Vagina (tissue), 2 donors: Measurements from ENCODE around the gene FAM216B. TPM values are rescaled to one million over a fixed set of nuclear protein-coding genes. Genes with fewer than 3 reads are reported as not detected.

ENCODE experiments used
- DNase-seq, 2 donors: peaks; one replicate each; pipeline ENCODE4 v3.0.0-alpha.2; 2017; ENCODE audit errors: extremely low spot score in 2 of 2
- H3K27ac ChIP-seq: fragments of 200-600 bp; sonication (generic); one replicate; pipeline ENCODE4 v1.5.1; 2019
- H3K27me3 ChIP-seq: fragments of 200-600 bp; sonication (generic); one replicate; pipeline ENCODE4 v1.5.1; 2019
- H3K36me3 ChIP-seq, 2 donors: fragments of 200-600 bp; sonication (generic); one replicate each; pipeline ENCODE4 v1.5.1; 2017 to 2019
- H3K4me1 ChIP-seq: fragments of 200-600 bp; sonication (generic); one replicate; pipeline ENCODE4 v1.5.1; 2019
- H3K4me3 ChIP-seq, 2 donors: fragments of 200-600 bp; sonication (generic); 1 replicate in 1 of 2; 2 replicates in 1 of 2; pipeline ENCODE4 v1.5.1; 2016 to 2019
- H3K9me3 ChIP-seq: fragments of 200-600 bp; sonication (generic); one replicate; pipeline ENCODE4 v1.5.1; 2019
- CTCF ChIP-seq, 3 experiments: fragments of 450-650 bp in 2 of 3; fragments of 200-600 bp in 1 of 3; sonication (generic) in 1 of 3; IDR thresholded peaks; one replicate each; pipeline ENCODE4 v1.5.1; 2017 to 2019; ENCODE audit warnings: antibody characterized with exemption in 3 of 3, mild to moderate bottlenecking in 2 of 3, moderate library complexity in 2 of 3
- POLR2A ChIP-seq, 2 donors: fragments of 450-650 bp; IDR thresholded peaks; one replicate each; pipeline ENCODE4 v1.6.1; 2017; ENCODE audit warnings: antibody characterized with exemption in 2 of 2, mild to moderate bottlenecking in 2 of 2, moderate library complexity in 2 of 2
- POLR2AphosphoS5 ChIP-seq, 2 donors: sonication (generic); formaldehyde crosslinking; IDR thresholded peaks; one replicate each; pipeline ENCODE4 v1.9.0; 2017; ENCODE audit warnings: antibody characterized with exemption in 2 of 2, mild to moderate bottlenecking in 2 of 2, low read depth in 1 of 2; ENCODE audit not compliant: insufficient read depth in 1 of 2
- intact Hi-C: fragments of 100-400 bp; cut with DNase I; formaldehyde crosslinking; loops from one replicate; pipeline ENCODE4 v1.15.1; 2023
- total RNA-seq: library from RNA; depleted of rRNA; stranded (reverse); fragments of >200 nt; gene quantifications from one replicate; pipeline ENCODE4 v1.2.3, GENCODE V29; 2016

The FAM216B gene
- total RNA-seq, 1 donor from 2014 or later: not detected

- Histone ChIP-seq H3K9me3 (no peaks in the 10 kb centered on the region), H3K4me1 (no peaks in the 10 kb centered on the region), H3K36me3 (no peaks in the 10 kb centered on the region), H3K27me3 (no peaks in the 10 kb centered on the region), H3K27ac (no peak overlapping the region), H3K4me3 (no peak overlapping the region)
- intact Hi-C loops: no loop called here
- no peak for DNase-seq
- TF ChIP-seq POLR2A (IDR thresholded peaks at IDR 0.05) (no peak), CTCF (IDR thresholded peaks at IDR 0.05) (no peak), POLR2AphosphoS5 (IDR thresholded peaks at IDR 0.05; ENCODE audit: insufficient read depth in 1 of 2, low read depth in 1 of 2) (no peak)
These were observed 39.5 kb upstream of the FAM216B start for GRCh38 chr13:42741914-42742313.

GRCh38 chr13:42745655-42746054, 35.7 kb upstream of the FAM216B start:
- TF ChIP-seq CTCF (IDR thresholded peaks at IDR 0.05) (no peak), POLR2A (IDR thresholded peaks at IDR 0.05) (no peak), POLR2AphosphoS5 (IDR thresholded peaks at IDR 0.05; ENCODE audit: insufficient read depth in 1 of 2, low read depth in 1 of 2) (no peak)
- intact Hi-C loops: no loop called here

GRCh38 chr13:42746866-42747265, 34.5 kb upstream of the FAM216B start:
- Histone ChIP-seq H3K4me1 (no peaks in the 10 kb centered on the region), H3K36me3 (no peaks in the 10 kb centered on the region), H3K27me3 (no peaks in the 10 kb centered on the region), H3K9me3 (no peaks in the 10 kb centered on the region), H3K27ac (no peak overlapping the region), H3K4me3 (no peak overlapping the region)
- intact Hi-C loops: no loop called here
- no peak for TF ChIP-seq CTCF (IDR thresholded peaks at IDR 0.05)
- no peak for DNase-seq

More at GRCh38 chr13:42745655-42746054, 35.7 kb upstream of the FAM216B start:
- H3K4me1 ChIP-seq: no peaks in the 10 kb centered on the region
- DNase-seq: no peak
- no peaks in the 10 kb centered on the region for H3K27me3 ChIP-seq
- H3K4me3 ChIP-seq: no peak overlapping the region
- H3K36me3 ChIP-seq: no peaks in the 10 kb centered on the region
- no peaks in the 10 kb centered on the region for H3K9me3 ChIP-seq
- no peak overlapping the region for H3K27ac ChIP-seq

GRCh38 chr13:42747399-42747873, 33.9 kb upstream of the FAM216B start:
- H3K4me3 ChIP-seq: no peak overlapping the region
- no peaks in the 10 kb centered on the region for H3K4me1 ChIP-seq
- no peaks in the 10 kb centered on the region for H3K27me3 ChIP-seq
- no peaks in the 10 kb centered on the region for H3K36me3 ChIP-seq
- no peak overlapping the region for H3K27ac ChIP-seq
- intact Hi-C loops: no loop called here
- no peak for DNase-seq
- no peaks in the 10 kb centered on the region for H3K9me3 ChIP-seq
- TF ChIP-seq POLR2A (IDR thresholded peaks at IDR 0.05): no peak
- TF ChIP-seq POLR2AphosphoS5 (IDR thresholded peaks at IDR 0.05; ENCODE audit: insufficient read depth in 1 of 2, low read depth in 1 of 2): no peak
- no peak for TF ChIP-seq CTCF (IDR thresholded peaks at IDR 0.05)

- intact Hi-C loops: no loop called here
- no peak for TF ChIP-seq POLR2A (IDR thresholded peaks at IDR 0.05)
- TF ChIP-seq POLR2AphosphoS5 (IDR thresholded peaks at IDR 0.05; ENCODE audit: insufficient read depth in 1 of 2, low read depth in 1 of 2): no peak
- no peak for TF ChIP-seq CTCF (IDR thresholded peaks at IDR 0.05)
- Histone ChIP-seq H3K4me1 (no peaks in the 10 kb centered on the region), H3K9me3 (no peaks in the 10 kb centered on the region), H3K27ac (no peak overlapping the region), H3K4me3 (no peak overlapping the region), H3K27me3 (no peaks in the 10 kb centered on the region), H3K36me3 (no peaks in the 10 kb centered on the region)
- no peak for DNase-seq
These were observed 30.6 kb upstream of the FAM216B start for GRCh38 chr13:42750794-42751193.
